Esophagus muscularis mucosa (tissue), 2 donors: ENCODE measurements around the gene ZNF28.

ENCODE experiments used
- EP300 ChIP-seq: sonication (generic); formaldehyde crosslinking; IDR thresholded peaks from one replicate; pipeline ENCODE4 v1.6.1; 2017; ENCODE audit warnings: antibody characterized with exemption
- POLR2A ChIP-seq: fragments of 450-650 bp; IDR thresholded peaks from one replicate; pipeline ENCODE4 v1.6.1; 2017; ENCODE audit warnings: antibody characterized with exemption, moderate library complexity, mild to moderate bottlenecking, low read depth

GRCh38 chr19:52749780-52750179 is 71.7 kb downstream of the ZNF28 start:
- TF ChIP-seq POLR2A (no peak), EP300 (no peak)
